NCI-H146 treated with DMSO at 0.1 percent for 48 hours (cell line): ENCODE data around the gene PSORS1C1.

Experiments
- DNase-seq: peaks from one replicate; lab custom pipeline; 2025; ENCODE audit not compliant: unreplicated experiment; lab: John Stamatoyannopoulos, UW

The PSORS1C1 gene

GRCh38 chr6:31094389-31094881, 20.2 kb upstream of the PSORS1C1 start:
- DNase-seq, result no peak

GRCh38 chr6:31096215-31096614, 18.4 kb upstream of the PSORS1C1 start:
- DNase-seq, result no peak

GRCh38 chr6:31096656-31097055, 17.9 kb upstream of the PSORS1C1 start:
- DNase-seq, result no peak

GRCh38 chr6:31098449-31098938, 16.1 kb upstream of the PSORS1C1 start:
- DNase-seq, result no peak

GRCh38 chr6:31103136-31103535, 11.5 kb upstream of the PSORS1C1 start:
- no peak for DNase-seq

- DNase-seq, result no peak
These were observed 7.5 kb upstream of the PSORS1C1 start for GRCh38 chr6:31107052-31107451.

- DNase-seq, result no peak
These were observed 3.6 kb upstream of the PSORS1C1 start for GRCh38 chr6:31110825-31111582.

- no peak for DNase-seq
These were observed 2.9 kb upstream of the PSORS1C1 start for GRCh38 chr6:31111712-31112111.

GRCh38 chr6:31112478-31112877, 2.1 kb upstream of the PSORS1C1 start, which contains the start of gene C6orf15:
Gene C6orf15, minus strand, starts transcription at chr6:31112575. Its CDS starts 20 bp downstream, at chr6:31112555.
- no peak for DNase-seq

- DNase-seq, result no peak
These were observed 599 bp upstream of the PSORS1C1 start for GRCh38 chr6:31113861-31114540.

GRCh38 chr6:31114970-31115849, 610 bp downstream of the PSORS1C1 start:
- no peak for DNase-seq

- DNase-seq, result no peak
These were observed 1.5 kb downstream of the PSORS1C1 start for GRCh38 chr6:31115941-31116560.

- no peak for DNase-seq
These were observed 2.2 kb downstream of the PSORS1C1 start for GRCh38 chr6:31116661-31117385.

- DNase-seq, result no peak
These were observed 3.6 kb downstream of the PSORS1C1 start for GRCh38 chr6:31118178-31118577.

GRCh38 chr6:31120151-31120915, 5.7 kb downstream of the PSORS1C1 start, which contains the start of gene CDSN:
Gene CDSN, minus strand, starts transcription at chr6:31120446. Its CDS starts 27 bp downstream, at chr6:31120419.
- DNase-seq, result no peak

- no peak for DNase-seq
These were observed 6.7 kb downstream of the PSORS1C1 start for GRCh38 chr6:31121131-31121790.

- no peak for DNase-seq
These were observed 8.4 kb downstream of the PSORS1C1 start for GRCh38 chr6:31122791-31123706.

- DNase-seq, result no peak
These were observed 10.6 kb downstream of the PSORS1C1 start for GRCh38 chr6:31125162-31125561.
